ENCODE measurements around the gene DEXI. TPM values are rescaled to one million over a fixed set of nuclear protein-coding genes. Genes with fewer than 3 reads are reported as not detected.
A peak's percentile ranks its signal among the peaks of the same experiment; 100 is the strongest.

DEXI gene
- total and polyA plus RNA-seq, 2 of the 13 experiments (the other 11 are each of a cell fraction or from before 2014, with no cell fraction given): 51.5 to 70.4 TPM

DNA sequence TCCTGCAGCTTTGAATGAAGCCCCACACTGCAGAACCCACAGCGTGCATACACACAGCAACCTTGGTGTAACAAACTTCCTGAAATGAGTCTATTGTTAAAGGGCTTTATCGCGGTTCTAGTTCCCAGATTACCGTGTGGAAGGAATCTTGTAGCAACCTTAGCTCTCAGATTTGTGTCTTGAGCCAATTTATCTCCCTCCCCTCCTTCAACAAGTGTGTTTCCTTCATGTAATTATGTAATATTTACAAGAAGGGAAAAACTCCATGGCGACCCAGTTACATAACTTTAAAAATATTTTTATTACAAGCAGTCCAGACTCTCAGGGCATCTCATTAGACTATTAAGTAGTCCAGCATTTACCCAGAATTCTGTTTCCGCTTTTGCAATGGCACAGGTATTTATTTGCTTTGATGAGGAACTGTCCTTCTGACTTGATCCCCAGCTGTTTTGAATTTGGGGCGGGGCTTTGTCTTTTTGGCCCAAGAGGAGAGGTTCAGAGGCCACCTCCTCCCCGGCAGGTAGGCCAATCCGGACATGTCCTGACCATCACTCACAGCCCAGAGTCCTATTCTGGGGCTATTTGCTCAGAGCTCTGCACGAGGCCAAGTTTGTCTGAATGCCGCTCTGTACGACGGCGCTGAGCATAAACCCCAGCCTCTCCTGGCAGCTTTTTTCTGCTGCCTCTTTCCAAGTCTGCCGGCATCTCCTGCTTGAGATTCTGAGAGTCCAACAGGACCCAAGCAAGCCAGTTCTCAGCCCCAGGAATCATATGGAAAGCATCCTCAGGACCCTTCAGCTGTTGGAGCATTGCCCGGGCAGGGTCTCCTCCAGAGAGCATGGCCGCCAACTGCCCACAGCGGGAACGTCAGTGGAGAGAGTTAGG lies 37.7 kb upstream of the DEXI start (continued):
- no peak for TF ChIP-seq NR2F1 (CRISPR knock-in tag; IDR thresholded peaks at IDR 0.05)
- no peak for TF ChIP-seq ZNF367 (CRISPR knock-in tag; IDR thresholded peaks at IDR 0.05; ENCODE audit: borderline replicate concordance)
- TF ChIP-seq, protein P1, sequence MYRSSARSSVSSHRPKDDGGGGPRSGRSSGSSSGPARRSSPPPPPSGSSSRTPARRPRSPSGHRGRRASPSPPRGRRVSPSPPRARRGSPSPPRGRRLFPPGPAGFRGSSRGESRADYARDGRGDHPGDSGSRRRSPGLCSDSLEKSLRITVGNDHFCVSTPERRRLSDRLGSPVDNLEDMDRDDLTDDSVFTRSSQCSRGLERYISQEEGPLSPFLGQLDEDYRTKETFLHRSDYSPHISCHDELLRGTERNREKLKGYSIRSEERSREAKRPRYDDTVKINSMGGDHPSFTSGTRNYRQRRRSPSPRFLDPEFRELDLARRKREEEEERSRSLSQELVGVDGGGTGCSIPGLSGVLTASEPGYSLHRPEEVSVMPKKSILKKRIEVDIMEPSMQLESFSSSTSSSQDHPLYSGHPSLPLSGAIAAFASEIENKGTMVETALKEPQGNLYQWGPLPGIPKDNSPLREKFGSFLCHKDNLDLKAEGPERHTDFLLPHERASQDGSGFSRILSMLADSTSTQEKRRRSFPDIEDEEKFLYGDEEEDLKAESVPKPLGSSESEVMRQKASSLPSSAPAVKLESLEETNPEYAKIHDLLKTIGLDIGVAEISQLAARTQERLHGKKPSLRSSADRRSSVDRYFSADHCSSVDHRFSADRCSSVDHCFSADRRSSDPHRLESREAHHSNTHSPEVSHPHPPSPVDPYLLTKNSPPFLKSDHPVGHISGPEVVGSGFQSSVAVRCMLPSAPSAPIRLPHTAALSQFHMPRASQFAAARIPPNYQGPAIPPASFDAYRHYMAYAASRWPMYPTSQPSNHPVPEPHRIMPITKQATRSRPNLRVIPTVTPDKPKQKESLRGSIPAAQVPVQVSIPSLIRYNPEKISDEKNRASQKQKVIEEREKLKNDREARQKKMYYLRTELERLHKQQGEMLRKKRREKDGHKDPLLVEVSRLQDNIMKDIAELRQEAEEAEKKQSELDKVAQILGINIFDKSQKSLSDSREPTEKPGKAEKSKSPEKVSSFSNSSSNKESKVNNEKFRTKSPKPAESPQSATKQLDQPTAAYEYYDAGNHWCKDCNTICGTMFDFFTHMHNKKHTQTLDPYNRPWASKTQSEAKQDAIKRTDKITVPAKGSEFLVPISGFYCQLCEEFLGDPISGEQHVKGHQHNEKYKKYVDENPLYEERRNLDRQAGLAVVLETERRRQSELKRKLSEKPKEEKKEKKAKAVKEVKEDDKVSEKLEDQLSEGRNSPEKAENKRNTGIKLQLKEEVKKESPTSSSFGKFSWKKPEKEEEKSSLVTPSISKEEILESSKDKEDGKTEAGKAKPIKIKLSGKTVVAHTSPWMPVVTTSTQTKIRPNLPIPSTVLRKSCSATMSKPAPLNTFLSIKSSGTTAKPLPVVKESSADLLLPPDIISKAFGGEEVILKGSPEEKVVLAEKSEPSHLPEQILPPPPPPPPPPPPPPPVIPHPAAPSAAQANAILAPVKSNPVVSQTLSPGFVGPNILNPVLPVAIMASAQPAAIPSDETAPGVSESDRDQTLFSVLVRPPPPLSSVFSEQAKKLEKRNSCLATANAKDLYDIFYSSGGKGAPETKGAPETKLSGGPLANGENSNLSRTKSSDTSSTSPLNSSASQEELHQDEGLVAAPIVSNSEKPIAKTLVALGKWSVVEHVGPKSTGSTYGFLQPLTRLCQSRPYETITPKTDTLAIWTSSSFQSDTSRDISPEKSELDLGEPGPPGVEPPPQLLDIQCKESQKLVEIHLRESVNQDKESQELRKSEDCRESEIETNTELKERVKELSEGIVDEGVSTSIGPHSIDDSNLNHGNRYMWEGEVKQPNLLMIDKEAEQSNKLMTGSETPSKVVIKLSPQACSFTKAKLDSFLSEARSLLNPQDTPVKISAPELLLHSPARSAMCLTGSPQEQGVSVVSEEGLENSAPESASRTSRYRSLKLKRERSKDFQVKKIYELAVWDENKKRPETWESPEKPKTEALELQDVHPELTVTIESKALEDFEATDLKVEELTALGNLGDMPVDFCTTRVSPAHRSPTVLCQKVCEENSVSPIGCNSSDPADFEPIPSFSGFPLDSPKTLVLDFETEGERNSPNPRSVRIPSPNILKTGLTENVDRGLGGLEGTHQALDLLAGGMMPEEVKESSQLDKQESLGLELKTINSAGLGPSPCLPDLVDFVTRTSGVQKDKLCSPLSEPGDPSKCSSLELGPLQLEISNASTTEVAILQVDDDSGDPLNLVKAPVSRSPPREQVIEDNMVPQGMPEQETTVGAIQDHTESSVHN (CRISPR knock-in tag; IDR thresholded peaks at IDR 0.05): no peak
- no peak for TF ChIP-seq ZFP82 (CRISPR knock-in tag; IDR thresholded peaks at IDR 0.05; ENCODE audit: borderline replicate concordance)
- TF ChIP-seq RERE (CRISPR knock-in tag; IDR thresholded peaks at IDR 0.05; ENCODE audit: low read depth): no peak
- TF ChIP-seq ATF7 (IDR thresholded peaks at IDR 0.05): no peak
- TF ChIP-seq ATF7 (CRISPR knock-in tag; IDR thresholded peaks at IDR 0.05): no peak
- no peak for TF ChIP-seq NKX3-1 (CRISPR knock-in tag; IDR thresholded peaks at IDR 0.05)
- no peak for TF ChIP-seq PHF5A (CRISPR knock-in tag; IDR thresholded peaks at IDR 0.05; ENCODE audit: low read depth, unreplicated experiment)
- peak; percentile 47; the same call in 1 of the 2 replicates for TF ChIP-seq HOXA3 (CRISPR knock-in tag; IDR thresholded peaks at IDR 0.05)
- no peak for TF ChIP-seq ZGPAT (CRISPR knock-in tag; IDR thresholded peaks at IDR 0.05)
